Right lobe of liver (tissue), 6 donors: ENCODE results near the gene TCP11L2. TPM values are rescaled to one million over a fixed set of nuclear protein-coding genes. Genes with fewer than 3 reads are reported as not detected.

ENCODE experiments used
- ATAC-seq, 4 donors: fragments of 200-7000 bp; cut with Tn5 transposase; one replicate each; pipeline ENCODE4 v1.9.1; 2020; ENCODE audit warnings: mild to moderate bottlenecking in 4 of 4, moderate library complexity in 4 of 4
- DNase-seq, 3 donors: peaks; one replicate each; pipeline ENCODE4 v3.0.0-alpha.2; 2020
- H3K27ac ChIP-seq, 3 donors: fragments of 200-600 bp; one replicate each; pipeline ENCODE4 v1.8.0; 2022
- H3K27me3 ChIP-seq, 2 donors: fragments of 200-600 bp; one replicate each; pipeline ENCODE4 v1.8.0; 2022
- H3K36me3 ChIP-seq, 4 donors: fragments of 200-600 bp; sonication (generic) in 1 of 4; one replicate each; pipeline versions ENCODE4 v1.5.1 to v1.8.0; 2017 to 2022; ENCODE audit warnings: control low read depth in 1 of 4
- H3K4me1 ChIP-seq, 4 donors: fragments of 200-600 bp; sonication (generic) in 1 of 4; one replicate each; pipeline versions ENCODE4 v1.5.1 to v1.8.0; 2017 to 2022; ENCODE audit warnings: control low read depth in 1 of 4
- H3K4me3 ChIP-seq, 3 donors: fragments of 200-600 bp; one replicate each; pipeline ENCODE4 v1.8.0; 2022
- H3K9me3 ChIP-seq, 4 donors: fragments of 200-600 bp; sonication (generic) in 1 of 4; one replicate each; pipeline versions ENCODE4 v1.5.1 to v1.8.0; 2017 to 2022; ENCODE audit warnings: control low read depth in 1 of 4
- CTCF ChIP-seq, 4 donors: fragments of 200-600 bp in 3 of 4; fragments of 450-650 bp in 1 of 4; IDR thresholded peaks; one replicate each; pipeline versions ENCODE4 v1.5.1 to v1.8.0; 2016 to 2022; ENCODE audit warnings: antibody characterized with exemption in 4 of 4, mild to moderate bottlenecking in 2 of 4
- POLR2A ChIP-seq: fragments of 450-650 bp; IDR thresholded peaks from one replicate; pipeline ENCODE4 v1.6.1; 2017; ENCODE audit warnings: antibody characterized with exemption, mild to moderate bottlenecking
- WGBS: methylation state at CpG from one replicate; pipeline ENCODE4 v1.1.6; 2018; ENCODE audit warnings: low coverage, low lambda C conversion rate; ENCODE audit not compliant: insufficient coverage; ENCODE audit errors: missing lambda C conversion rate; 5-methylcytosine and 5-hydroxymethylcytosine counted together
- intact Hi-C, 2 donors: fragments of 100-400 bp; cut with DNase I; formaldehyde crosslinking; loops; one replicate each; pipeline versions ENCODE4 v1.11.2 to v1.14.1; 2022
- total RNA-seq, 6 experiments: library from RNA; depleted of rRNA in 2 of 6; stranded (reverse); fragments of >200 nt in 2 of 6; fragmentation: NEBNext Ultra II Directional in 3 of 6; extraction: Animal tissue kit (Norgen Biotek cat#: 25700) in 3 of 6; gene quantifications; one replicate each; pipeline versions ENCODE4 v1.1.0 to v1.2.4, GENCODE V29; 2016 to 2023
- donor health status: DM: no; HTN: yes; CAD: no.
- donor health status: DM: no; HTN: no; CAD: no.
- donor health status: DM: no; HTN: no; CAD: no.
- donor health status: DM: no; HTN: yes; CAD: no.
- donor health status: DM: no; HTN: yes; CAD: no.

The TCP11L2 gene
- total RNA-seq, 6 experiments from 2014 or later: 7.3 to 14.2 (median 10.5) TPM

GRCh38 chr12:106304001-106304421, 1.5 kb downstream of the TCP11L2 start:
- intact Hi-C loops: no loop called here
- DNase-seq (no peak), ATAC-seq (no peak)
- no peaks in the 10 kb centered on the region for H3K9me3 ChIP-seq
- no peaks in the 10 kb centered on the region for H3K27me3 ChIP-seq
- H3K4me3 ChIP-seq: peak overlapping the region in 1 of 3 donors; percentile 83
- peak overlapping the region; percentile 97 to 98 (median 97) for H3K27ac ChIP-seq
- H3K4me1 ChIP-seq: peaks cover 0 to 14% (median 6%) of the 10 kb centered on the region in 4 donors
- no peak for TF ChIP-seq CTCF (IDR thresholded peaks at IDR 0.05)
- TF ChIP-seq POLR2A: no peak
- H3K36me3 ChIP-seq: no peaks in the 10 kb centered on the region
- WGBS: 50% methylated on average over 5 of the region's 5 CpGs

- TF ChIP-seq POLR2A: no peak
- TF ChIP-seq CTCF (IDR thresholded peaks at IDR 0.05): no peak
- H3K27me3 ChIP-seq: no peaks in the 10 kb centered on the region
- peaks cover 0 to 14% (median 6%) of the 10 kb centered on the region in 4 donors for H3K4me1 ChIP-seq
- H3K36me3 ChIP-seq: no peaks in the 10 kb centered on the region
- intact Hi-C loops: no loop called here
- H3K27ac ChIP-seq: no peak overlapping the region
- H3K9me3 ChIP-seq: no peaks in the 10 kb centered on the region
- WGBS: 100% methylated on average over 4 of the region's 6 CpGs
- ATAC-seq: no peak
- H3K4me3 ChIP-seq: no peak overlapping the region
- DNase-seq: no peak
Measured at GRCh38 chr12:106304797-106305196, 2.3 kb downstream of the TCP11L2 start.

GRCh38 chr12:106305376-106305775, 2.8 kb downstream of the TCP11L2 start:
- Histone ChIP-seq H3K36me3 (no peaks in the 10 kb centered on the region), H3K4me3 (no peak overlapping the region), H3K4me1 (peaks cover 0 to 14% (median 6%) of the 10 kb centered on the region in 4 donors), H3K27ac (no peak overlapping the region), H3K27me3 (no peaks in the 10 kb centered on the region), H3K9me3 (no peaks in the 10 kb centered on the region)
- TF ChIP-seq POLR2A (no peak), CTCF (IDR thresholded peaks at IDR 0.05) (no peak)
- no peak for ATAC-seq
- no peak for DNase-seq
- 86% methylated on average over 5 of the region's 5 CpGs for WGBS
- intact Hi-C loops: no loop called here

GRCh38 chr12:106307181-106307580, 4.6 kb downstream of the TCP11L2 start:
- ATAC-seq (no peak), DNase-seq (no peak)
- 17% methylated on average over 1 of the region's 1 CpG for WGBS
- intact Hi-C loops: no loop called here
- Histone ChIP-seq H3K27me3 (no peaks in the 10 kb centered on the region), H3K4me1 (peaks cover 0 to 14% (median 6%) of the 10 kb centered on the region in 4 donors), H3K27ac (no peak overlapping the region), H3K9me3 (no peaks in the 10 kb centered on the region), H3K36me3 (no peaks in the 10 kb centered on the region), H3K4me3 (no peak overlapping the region)
- TF ChIP-seq CTCF (IDR thresholded peaks at IDR 0.05): no peak
- TF ChIP-seq POLR2A: no peak

GRCh38 chr12:106308121-106308520, 5.6 kb downstream of the TCP11L2 start:
- Histone ChIP-seq H3K36me3 (no peaks in the 10 kb centered on the region), H3K4me1 (peaks cover 0 to 14% (median 6%) of the 10 kb centered on the region in 4 donors), H3K27ac (no peak overlapping the region), H3K4me3 (no peak overlapping the region), H3K9me3 (no peaks in the 10 kb centered on the region), H3K27me3 (no peaks in the 10 kb centered on the region)
- ATAC-seq (no peak), DNase-seq (no peak)
- TF ChIP-seq CTCF (IDR thresholded peaks at IDR 0.05) (no peak), POLR2A (no peak)
- intact Hi-C loops: no loop called here
- 100% methylated on average over 1 of the region's 1 CpG for WGBS
